PC-9 (cell line): Measurements from ENCODE around the gene SRSF7. TPM values are rescaled to one million over a fixed set of nuclear protein-coding genes. Genes with fewer than 3 reads are reported as not detected.

ENCODE experiments used
- BruUV-seq: library from RNA; stranded (reverse); fragments of 400-500 nt; replicated peaks from 2 replicates; lab custom pipeline; 2021; lab: Mats Ljungman, UMichigan
- CTCF ChIA-PET: fragments of 300-600 bp; sonication (Branson Sonifier 250); formaldehyde crosslinking; loops from one replicate; lab custom pipeline; 2022; ENCODE audit warnings: antibody characterized with exemption; lab: Charles Lee
- POLR2A ChIA-PET: fragments of 300-600 bp; sonication (Branson Sonifier 250); formaldehyde crosslinking; loops from one replicate; lab custom pipeline; 2022; ENCODE audit warnings: antibody characterized with exemption; ENCODE audit not compliant: unreplicated experiment; lab: Charles Lee
- DNase-seq, 2 experiments: peaks; one replicate each; pipeline versions ENCODE4 v3.0.0 to v3.0.0-alpha.2; 2015 to 2022; ENCODE audit warnings: mixed read lengths in 1 of 2
- H2AFZ ChIP-seq: fragments of 200-600 bp; sonication (generic); 2 replicates; pipeline ENCODE4 v1.8.1; 2017; ENCODE audit warnings: antibody characterized with exemption
- H3F3A ChIP-seq: fragments of 200-600 bp; sonication (generic); 2 replicates; pipeline ENCODE4 v1.8.1; 2017; ENCODE audit warnings: antibody characterized with exemption, mild to moderate bottlenecking, low read depth; ENCODE audit not compliant: insufficient read depth
- H3K27ac ChIP-seq: fragments of 200-600 bp; sonication (generic); 2 replicates; pipeline ENCODE4 v1.6.1; 2016; ENCODE audit warnings: mixed run types
- H3K27me3 ChIP-seq: fragments of 200-600 bp; sonication (generic); 2 replicates; pipeline ENCODE4 v1.6.1; 2016; ENCODE audit warnings: low read depth, mixed run types; ENCODE audit not compliant: insufficient read depth
- H3K36me3 ChIP-seq: fragments of 200-600 bp; sonication (generic); 2 replicates; pipeline ENCODE4 v1.6.1; 2016; ENCODE audit warnings: low read depth, mixed run types
- H3K4me1 ChIP-seq: fragments of 200-600 bp; sonication (generic); replicated peaks from 2 replicates; pipeline ENCODE4 v1.6.1; 2016; ENCODE audit warnings: mixed run types; ENCODE audit not compliant: insufficient read depth
- H3K4me2 ChIP-seq: fragments of 200-600 bp; sonication (generic); 2 replicates; pipeline ENCODE4 v1.6.1; 2017; ENCODE audit warnings: mixed run types
- H3K4me3 ChIP-seq: fragments of 200-600 bp; sonication (generic); 2 replicates; pipeline ENCODE4 v1.6.1; 2016; ENCODE audit warnings: mixed run types
- H3K79me2 ChIP-seq: fragments of 200-600 bp; sonication (generic); 2 replicates; pipeline ENCODE4 v1.6.1; 2017; ENCODE audit warnings: low read depth, mixed run types
- H3K9me2 ChIP-seq: fragments of 200-600 bp; sonication (generic); 2 replicates; pipeline ENCODE4 v1.8.1; 2017; ENCODE audit warnings: mild to moderate bottlenecking; ENCODE audit not compliant: insufficient read depth
- H3K9me3 ChIP-seq: fragments of 200-600 bp; sonication (generic); 2 replicates; pipeline ENCODE4 v1.8.1; 2016; ENCODE audit warnings: low read depth; ENCODE audit not compliant: insufficient read depth
- H4K20me1 ChIP-seq: fragments of 200-600 bp; sonication (generic); 2 replicates; pipeline ENCODE4 v1.8.1; 2017; ENCODE audit not compliant: insufficient read depth
- CTCF ChIP-seq: fragments of 200-600 bp; sonication (generic); conservative IDR thresholded peaks from 2 replicates; pipeline ENCODE4 v1.6.1; 2017; ENCODE audit warnings: mixed run types, antibody characterized with exemption, mild to moderate bottlenecking, moderate library complexity
- EZH2 ChIP-seq: fragments of 200-600 bp; sonication (generic); IDR thresholded peaks from 2 replicates; pipeline ENCODE4 v1.8.0; 2017; ENCODE audit warnings: antibody characterized with exemption, low read depth
- intact Hi-C: fragments of 100-400 bp; cut with micrococcal nuclease; formaldehyde crosslinking; loops from one replicate; pipeline ENCODE4 v1.10.0; 2022; ENCODE audit not compliant: unreplicated experiment
- total RNA-seq: library from RNA; stranded (reverse); gene quantifications from 2 replicates; pipeline ENCODE4 v1.2.3, GENCODE V29; 2021

Gene SRSF7
- total RNA-seq, 1 experiment from 2014 or later: 111 TPM

- no TSS peak for BruUV-seq
- no peak overlapping the region for H3K4me2 ChIP-seq
- ChIA-PET CTCF (no interaction called here), POLR2A (no interaction called here)
- no peak overlapping the region for H2AFZ ChIP-seq
- no peaks in the 10 kb centered on the region; the same call in 1 of the 2 replicates for H3K36me3 ChIP-seq
- H3K79me2 ChIP-seq: peaks cover 13% of the 10 kb centered on the region
- H4K20me1 ChIP-seq: no peaks in the 10 kb centered on the region
- peaks cover 11% of the 10 kb centered on the region; the same call in 1 of the 2 replicates for H3F3A ChIP-seq
- TF ChIP-seq EZH2 (no peak), CTCF (no peak)
- peaks cover 19% of the 10 kb centered on the region for H3K4me1 ChIP-seq
- no peaks in the 10 kb centered on the region for H3K9me3 ChIP-seq
- no peaks in the 10 kb centered on the region for H3K9me2 ChIP-seq
- intact Hi-C loops: no loop called here
- no peak overlapping the region for H3K27ac ChIP-seq
- H3K4me3 ChIP-seq: no peak overlapping the region
- H3K27me3 ChIP-seq: no peaks in the 10 kb centered on the region
- DNase-seq: no peak
Measured at GRCh38 chr2:38775921-38776225, 24.7 kb upstream of the SRSF7 start.

- peaks cover 13% of the 10 kb centered on the region for H3K79me2 ChIP-seq
- no peak overlapping the region for H3K27ac ChIP-seq
- peaks cover 11% of the 10 kb centered on the region; the same call in 1 of the 2 replicates for H3F3A ChIP-seq
- BruUV-seq: no TSS peak
- H2AFZ ChIP-seq: no peak overlapping the region
- H3K4me2 ChIP-seq: no peak overlapping the region
- H3K4me3 ChIP-seq: no peak overlapping the region
- DNase-seq: no peak
- H3K27me3 ChIP-seq: no peaks in the 10 kb centered on the region
- no peaks in the 10 kb centered on the region for H3K9me3 ChIP-seq
- H3K4me1 ChIP-seq: peaks cover 19% of the 10 kb centered on the region
- TF ChIP-seq EZH2 (no peak), CTCF (no peak)
- H3K36me3 ChIP-seq: no peaks in the 10 kb centered on the region
- ChIA-PET CTCF (no interaction called here), POLR2A (no interaction called here)
- H3K9me2 ChIP-seq: no peaks in the 10 kb centered on the region
- no peaks in the 10 kb centered on the region for H4K20me1 ChIP-seq
- intact Hi-C loops: no loop called here
Measured at GRCh38 chr2:38775097-38775920, 24.1 kb upstream of the SRSF7 start.

GRCh38 chr2:38771632-38772031, 20.5 kb upstream of the SRSF7 start:
- intact Hi-C loops: no loop called here
- Histone ChIP-seq H3K4me2 (peak overlapping the region; percentile 32), H3K9me2 (no peaks in the 10 kb centered on the region), H4K20me1 (no peaks in the 10 kb centered on the region), H3K9me3 (no peaks in the 10 kb centered on the region), H3K27ac (no peak overlapping the region), H3K36me3 (no peaks in the 10 kb centered on the region), H3K27me3 (no peaks in the 10 kb centered on the region), H3K4me3 (no peak overlapping the region), H2AFZ (peak overlapping the region; percentile 49; the same call in 1 of the 2 replicates), H3K79me2 (no peaks in the 10 kb centered on the region), H3K4me1 (peaks cover 20% of the 10 kb centered on the region), H3F3A (peaks cover 11% of the 10 kb centered on the region)
- no peak for TF ChIP-seq CTCF
- TF ChIP-seq EZH2: no peak
- ChIA-PET CTCF (interaction anchor here (0.6 kb wide), 1 partner anchor 456 kb away, joined by 8 read pairs; no protein-coding TSS in a partner anchor), POLR2A (no interaction called here)
- DNase-seq: peak in 1 of 2 experiments; percentile 74
- no TSS peak for BruUV-seq
